Karpas-422 (cell line): ENCODE results near the gene GH2. TPM values are rescaled to one million over a fixed set of nuclear protein-coding genes. Genes with fewer than 3 reads are reported as not detected.
"Not testable (repeated sequence)": the region's sequence is repeated elsewhere in the genome, so short reads cannot be mapped to it uniquely, and the experiment has no call there.

Experiments used
- DNase-seq: peaks from one replicate; pipeline ENCODE4 v3.0.0-alpha.2; 2015
- H2AFZ ChIP-seq: fragments of 200-600 bp; sonication (generic); 2 replicates; pipeline ENCODE4 v1.6.1; 2014; ENCODE audit warnings: antibody characterized with exemption, low read length, mixed read lengths
- H3K27ac ChIP-seq: fragments of 200-600 bp; sonication (generic); 2 replicates; pipeline ENCODE4 v1.5.1; 2014; ENCODE audit warnings: mild to moderate bottlenecking, low read length, moderate library complexity
- H3K27me3 ChIP-seq: fragments of 200-600 bp; sonication (generic); 2 replicates; pipeline ENCODE4 v1.6.1; 2014; ENCODE audit warnings: low read length, mixed read lengths
- H3K36me3 ChIP-seq: fragments of 200-600 bp; sonication (generic); 2 replicates; pipeline ENCODE4 v1.6.1; 2014; ENCODE audit warnings: low read length, mixed read lengths; ENCODE audit not compliant: insufficient read depth
- H3K4me1 ChIP-seq: fragments of 200-600 bp; sonication (generic); 2 replicates; pipeline ENCODE4 v1.6.1; 2014; ENCODE audit warnings: mild to moderate bottlenecking, low read length, mixed read lengths
- H3K4me2 ChIP-seq: fragments of 200-600 bp; sonication (generic); 2 replicates; pipeline ENCODE4 v1.6.1; 2014; ENCODE audit warnings: low read length, low read depth, mild to moderate bottlenecking; ENCODE audit not compliant: poor library complexity, severe bottlenecking
- H3K4me3 ChIP-seq: fragments of 200-600 bp; sonication (generic); 2 replicates; pipeline ENCODE4 v1.5.1; 2014; ENCODE audit warnings: mild to moderate bottlenecking, antibody characterized with exemption, low read length, mixed read lengths
- H3K79me2 ChIP-seq: fragments of 200-600 bp; sonication (generic); 2 replicates; pipeline ENCODE4 v1.6.1; 2014; ENCODE audit warnings: mild to moderate bottlenecking, low read length, mixed read lengths
- H3K9ac ChIP-seq: fragments of 200-600 bp; sonication (generic); 2 replicates; pipeline ENCODE4 v1.6.0; 2014; ENCODE audit warnings: low read length
- H3K9me2 ChIP-seq: fragments of 200-600 bp; sonication (generic), shearing (Covaris generic); replicated peaks from 2 replicates; pipeline ENCODE4 v1.6.0; 2014; ENCODE audit warnings: mild to moderate bottlenecking, low read length, moderate library complexity; ENCODE audit not compliant: insufficient read depth
- H3K9me3 ChIP-seq: fragments of 300-700, 200-600 bp; sonication (generic); 2 replicates; pipeline ENCODE4 v1.6.1; 2014; ENCODE audit warnings: low read length, mixed read lengths
- H4K20me1 ChIP-seq: fragments of 200-600 bp; sonication (generic); 2 replicates; pipeline ENCODE4 v1.6.1; 2014; ENCODE audit warnings: mild to moderate bottlenecking, antibody characterized with exemption, low read length, low read depth; ENCODE audit not compliant: insufficient read depth
- total RNA-seq: library from RNA; depleted of rRNA; stranded (reverse); fragments of >200 nt; shearing (Covaris generic); gene quantifications from 2 replicates; pipeline ENCODE4 v1.2.3, GENCODE V29; 2014; ENCODE audit warnings: low replicate concordance

The GH2 gene
- total RNA-seq, 1 experiment from 2014 or later: not detected

DNA sequence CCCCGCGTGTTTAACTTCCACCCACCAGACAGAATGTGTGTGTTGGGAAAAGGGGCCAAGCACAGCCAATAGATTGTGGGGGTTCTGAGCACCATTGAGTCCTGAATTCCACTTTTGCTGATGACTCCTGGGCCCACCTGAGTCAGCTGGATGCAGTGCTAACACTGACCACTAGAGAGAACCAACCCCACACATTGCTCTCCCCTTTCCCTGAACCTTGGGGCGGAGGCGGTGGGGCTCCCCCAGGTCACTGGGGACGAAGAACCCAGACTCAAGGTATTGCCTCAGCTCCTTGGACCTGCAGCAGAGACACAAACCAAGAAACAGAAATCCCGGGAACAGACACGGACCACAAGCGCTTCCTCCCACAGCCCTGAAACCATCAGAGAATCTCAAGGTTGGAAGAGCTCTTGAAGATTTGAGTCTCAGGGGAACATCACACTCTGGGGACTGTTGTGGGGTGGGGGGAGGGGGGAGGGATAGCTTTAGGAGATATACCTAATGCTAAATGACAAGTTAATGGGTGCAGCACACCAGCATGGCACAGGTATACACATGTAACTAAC, 7.6 kb downstream of the GH2 start:
- not testable (repeated sequence) for H3K27ac ChIP-seq, H3K9me2 ChIP-seq, H3K4me1 ChIP-seq, H4K20me1 ChIP-seq, H3K4me2 ChIP-seq, H3K79me2 ChIP-seq, H2AFZ ChIP-seq, H3K9me3 ChIP-seq, H3K4me3 ChIP-seq, H3K9ac ChIP-seq, DNase-seq, H3K36me3 ChIP-seq, H3K27me3 ChIP-seq

DNA sequence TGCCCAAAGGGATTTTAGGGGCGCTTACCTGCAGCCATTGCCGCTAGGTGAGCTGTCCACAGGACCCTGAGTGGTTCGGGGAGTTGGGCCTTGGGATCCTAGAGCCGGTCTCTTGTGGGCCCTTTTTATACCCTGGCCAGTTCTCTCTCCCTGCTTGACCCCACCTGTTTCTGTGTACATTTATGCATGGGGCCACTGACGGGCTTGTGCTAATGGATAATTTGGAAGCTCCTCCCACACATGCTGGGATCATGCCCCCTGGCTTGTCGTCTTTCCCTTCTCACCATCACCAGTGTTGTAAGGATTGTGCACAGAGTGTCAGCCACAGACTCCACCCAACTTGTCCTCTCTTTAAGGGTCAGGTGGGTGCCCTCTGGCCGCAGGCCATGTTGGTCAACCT, 8.2 kb downstream of the GH2 start, which contains the start of gene CSH2:
CSH2 (minus strand) TSS at position 101 of the 400 bp plus-strand sequence; CDS start at position 38, 63 bp downstream.
- not testable (repeated sequence) for H3K36me3 ChIP-seq, H3K27ac ChIP-seq, H3K27me3 ChIP-seq, H3K4me3 ChIP-seq, DNase-seq, H3K9ac ChIP-seq, H3K9me2 ChIP-seq, H3K4me1 ChIP-seq, H3K4me2 ChIP-seq, H2AFZ ChIP-seq, H4K20me1 ChIP-seq, H3K9me3 ChIP-seq, H3K79me2 ChIP-seq

DNA sequence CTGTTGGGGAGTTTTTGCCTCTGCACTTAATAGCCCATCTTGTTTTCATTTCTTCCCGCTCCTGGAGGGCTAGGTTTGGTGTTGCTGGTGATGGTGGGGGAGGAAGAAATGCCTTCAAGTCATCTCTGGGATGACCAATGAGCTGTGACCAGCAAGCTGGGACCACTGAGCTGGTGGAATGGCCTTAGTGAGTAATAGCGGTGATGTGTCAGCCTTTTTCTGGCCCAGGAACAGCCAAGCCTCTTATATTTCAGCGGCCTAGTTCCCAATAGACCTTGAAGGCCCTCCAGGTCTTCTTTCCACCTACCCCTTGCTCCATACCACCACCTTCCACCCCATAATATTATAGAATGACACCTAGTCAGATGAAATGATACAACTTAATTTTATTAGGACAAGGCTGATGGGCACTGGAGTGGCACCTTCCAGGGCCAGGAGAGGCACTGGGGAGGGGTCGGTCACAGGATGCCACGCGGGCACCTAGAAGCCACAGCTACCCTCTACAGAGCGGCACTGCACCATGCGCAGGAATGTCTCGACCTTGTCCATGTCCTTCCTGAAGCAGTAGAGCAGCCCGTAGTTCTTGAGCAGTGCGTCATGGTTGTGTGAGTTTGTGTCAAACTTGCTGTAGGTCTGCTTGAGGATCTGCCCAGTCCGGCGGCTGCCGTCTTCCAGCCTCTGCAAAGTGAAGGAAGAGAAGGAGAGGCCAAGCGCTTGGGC, 9.9 kb downstream of the GH2 start:
- not testable (repeated sequence) for H3K79me2 ChIP-seq, H3K9me2 ChIP-seq, H3K9ac ChIP-seq, H3K27me3 ChIP-seq, H3K9me3 ChIP-seq, H3K27ac ChIP-seq, H3K4me3 ChIP-seq, H2AFZ ChIP-seq, H3K4me2 ChIP-seq, H4K20me1 ChIP-seq, DNase-seq, H3K36me3 ChIP-seq, H3K4me1 ChIP-seq

DNA sequence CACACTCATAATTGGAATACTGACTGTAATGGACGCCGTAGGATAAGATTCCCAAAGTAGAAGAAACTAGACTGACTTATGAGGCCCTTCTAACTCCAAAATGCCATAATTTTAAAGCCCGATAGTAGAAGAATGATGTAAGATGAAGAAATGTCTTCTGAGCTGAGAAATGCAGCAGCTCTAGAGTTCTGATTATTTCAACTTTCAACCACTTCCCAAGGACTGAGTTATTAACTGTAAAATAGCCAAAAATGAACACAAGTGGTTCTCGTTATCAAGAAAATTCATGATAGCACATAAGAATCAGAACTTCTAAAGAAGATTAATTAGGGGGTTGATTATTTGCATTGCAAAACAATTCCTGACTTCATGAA, 11.5 kb downstream of the GH2 start:
- H4K20me1 ChIP-seq, H2AFZ ChIP-seq, H3K9ac ChIP-seq, DNase-seq, H3K27ac ChIP-seq, H3K4me2 ChIP-seq, H3K27me3 ChIP-seq, H3K4me3 ChIP-seq, H3K79me2 ChIP-seq, H3K4me1 ChIP-seq, H3K9me2 ChIP-seq, H3K9me3 ChIP-seq, H3K36me3 ChIP-seq: not testable (repeated sequence)

DNA sequence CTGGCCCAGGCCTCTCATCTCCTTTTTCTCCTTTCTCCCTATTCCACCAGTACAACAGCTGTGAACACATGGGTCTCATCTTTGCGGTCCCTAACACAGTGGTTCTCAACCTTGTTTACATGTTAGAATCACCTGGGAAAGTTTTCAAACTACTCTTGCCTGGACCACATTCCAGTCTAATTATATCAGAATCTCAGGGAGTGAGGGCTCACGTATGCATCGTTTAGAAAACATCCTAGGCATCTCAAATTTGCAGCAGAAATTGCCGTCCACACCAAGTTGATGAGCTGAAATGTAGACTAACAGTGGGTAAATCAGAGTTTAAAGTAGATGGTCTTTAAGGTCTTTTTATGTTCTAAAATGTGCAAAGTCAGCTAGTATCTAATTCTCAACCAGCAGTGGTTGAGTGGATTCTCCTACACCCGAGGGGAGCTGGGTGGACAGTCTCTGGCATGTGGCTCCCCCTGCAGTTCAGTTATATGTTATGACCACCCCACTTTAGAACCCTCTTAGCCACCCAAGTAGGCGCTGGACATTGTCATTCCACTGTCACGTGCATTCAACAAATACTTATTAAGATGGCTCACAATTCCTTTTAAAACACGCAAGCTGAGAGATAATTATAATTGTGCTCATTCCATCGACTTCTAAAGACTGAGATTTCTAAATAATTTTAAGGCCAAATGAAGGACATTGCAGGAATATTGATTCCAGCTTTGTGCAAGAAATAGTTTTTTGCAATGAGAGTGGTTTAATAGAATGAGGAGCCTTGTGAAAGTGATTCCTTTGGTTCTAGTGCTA, 12.1 kb downstream of the GH2 start:
- H3K4me1 ChIP-seq, H3K79me2 ChIP-seq, H3K4me2 ChIP-seq, H3K9me2 ChIP-seq, H3K27me3 ChIP-seq, H3K9ac ChIP-seq, H4K20me1 ChIP-seq, H3K9me3 ChIP-seq, H2AFZ ChIP-seq, H3K4me3 ChIP-seq, DNase-seq, H3K27ac ChIP-seq, H3K36me3 ChIP-seq: not testable (repeated sequence)

DNA sequence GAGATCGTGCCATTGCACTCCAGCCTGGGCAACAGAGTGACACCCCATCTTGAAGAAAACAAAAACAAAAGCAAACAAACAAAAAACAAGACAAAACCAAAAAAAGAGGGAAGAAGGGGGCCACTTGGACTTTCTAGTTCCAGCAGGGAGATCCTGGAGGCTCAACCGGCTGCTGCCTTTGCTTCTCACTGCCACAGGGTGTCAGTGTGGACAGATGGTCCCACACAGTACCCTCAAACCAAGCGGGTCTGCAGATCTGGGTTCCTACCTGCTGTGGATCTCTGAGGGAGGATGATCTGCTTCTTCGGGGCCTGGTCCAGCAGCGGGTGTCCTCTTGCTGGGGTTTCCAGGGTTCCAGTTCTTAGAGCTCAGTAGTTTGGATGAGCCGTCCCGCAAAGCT, 15.1 kb downstream of the GH2 start:
- not testable (repeated sequence) for H3K4me2 ChIP-seq, H3K79me2 ChIP-seq, H3K36me3 ChIP-seq, H3K27me3 ChIP-seq, DNase-seq, H3K9ac ChIP-seq, H3K9me3 ChIP-seq, H3K4me1 ChIP-seq, H3K27ac ChIP-seq, H4K20me1 ChIP-seq, H3K9me2 ChIP-seq, H2AFZ ChIP-seq, H3K4me3 ChIP-seq

DNA sequence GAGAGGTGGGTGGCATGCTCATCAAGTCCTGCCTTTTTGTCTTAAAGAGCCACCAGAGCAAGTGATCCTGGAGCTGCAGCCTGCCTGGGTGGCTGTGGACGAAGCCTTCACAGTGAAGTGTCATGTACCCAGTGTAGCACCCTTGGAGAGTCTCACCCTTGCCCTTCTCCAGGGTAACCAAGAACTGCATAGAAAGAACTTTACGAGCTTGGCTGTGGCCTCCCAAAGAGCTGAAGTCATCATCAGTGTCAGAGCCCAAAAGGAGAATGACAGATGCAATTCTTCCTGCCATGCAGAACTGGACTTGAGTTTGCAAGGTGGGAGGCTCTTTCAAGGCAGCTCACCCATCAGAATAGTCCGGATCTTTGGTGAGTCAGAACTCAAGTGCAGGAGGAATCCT, 22.5 kb downstream of the GH2 start:
- no peak for DNase-seq
- Histone ChIP-seq H3K9ac (no peak overlapping the region), H3K79me2 (no peaks in the 10 kb centered on the region), H3K27ac (no peak overlapping the region), H4K20me1 (no peaks in the 10 kb centered on the region), H3K27me3 (no peaks in the 10 kb centered on the region), H3K4me2 (no peak overlapping the region), H3K9me3 (no peaks in the 10 kb centered on the region), H3K36me3 (no peaks in the 10 kb centered on the region), H2AFZ (no peak overlapping the region), H3K9me2 (no peaks in the 10 kb centered on the region), H3K4me3 (no peak overlapping the region), H3K4me1 (no peaks in the 10 kb centered on the region)

DNA sequence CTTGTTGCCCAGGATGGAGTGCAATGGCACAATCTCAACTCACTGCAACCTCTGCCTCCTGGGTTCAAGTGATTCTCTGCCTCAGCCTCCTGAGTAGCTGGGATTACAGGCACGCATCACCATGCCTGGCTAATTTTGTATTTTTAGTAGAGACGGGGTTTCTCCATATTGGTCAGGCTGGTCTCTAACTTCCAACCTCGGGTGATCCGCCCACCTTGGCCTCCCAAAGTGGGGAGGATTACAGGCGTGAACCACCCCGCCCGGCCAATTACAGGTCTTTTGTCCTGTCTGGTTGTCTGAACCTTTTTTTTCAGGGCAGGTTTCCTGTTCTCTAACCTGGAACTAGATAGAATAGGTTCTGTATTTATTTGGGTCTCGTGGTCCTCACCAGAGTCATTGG, 25.3 kb downstream of the GH2 start:
- H3K36me3 ChIP-seq, H3K79me2 ChIP-seq, H3K9me2 ChIP-seq, H3K9me3 ChIP-seq, H3K4me2 ChIP-seq, DNase-seq, H4K20me1 ChIP-seq, H2AFZ ChIP-seq, H3K27ac ChIP-seq, H3K9ac ChIP-seq, H3K4me3 ChIP-seq, H3K4me1 ChIP-seq, H3K27me3 ChIP-seq: not testable (repeated sequence)
